ENCODE data around the gene CDH2. TPM values are rescaled to one million over a fixed set of nuclear protein-coding genes. Genes with fewer than 3 reads are reported as not detected.

CDH2 gene
- total RNA-seq, 1 donor from 2014 or later = 370 TPM

- Histone ChIP-seq H3K9me3 (replicated peaks) (peaks cover 3% of the 10 kb centered on the region), H3K27me3 (ENCODE audit: low read depth) (no peaks in the 10 kb centered on the region), H3K27ac (replicated peaks) (no peak overlapping the region), H3K4me1 (peaks cover 42% of the 10 kb centered on the region), H3K4me3 (no peak overlapping the region), H3K36me3 (no peaks in the 10 kb centered on the region)
- intact Hi-C loops (cut with micrococcal nuclease) = loop anchor here (10.0 kb wide), 1 partner anchor 58 kb away; no protein-coding TSS in a partner anchor
- no peak for TF ChIP-seq CTCF (IDR thresholded peaks at IDR 0.05; ENCODE audit: borderline replicate concordance)
- no peak for DNase-seq
Observed at GRCh38 chr18:28062443-28062842, 114.5 kb downstream of the CDH2 start.

- TF ChIP-seq CTCF (IDR thresholded peaks at IDR 0.05; ENCODE audit: borderline replicate concordance) = no peak
- H3K9me3 ChIP-seq (replicated peaks) = no peaks in the 10 kb centered on the region
- no peak overlapping the region for H3K4me3 ChIP-seq
- intact Hi-C loops (cut with micrococcal nuclease) = loop anchor here (10.0 kb wide), 1 partner anchor 55 kb away; no protein-coding TSS in a partner anchor
- no peaks in the 10 kb centered on the region for H3K27me3 ChIP-seq (ENCODE audit: low read depth)
- no peak for DNase-seq
- no peak overlapping the region for H3K27ac ChIP-seq (replicated peaks)
- H3K36me3 ChIP-seq = no peaks in the 10 kb centered on the region
- H3K4me1 ChIP-seq = peaks cover 28% of the 10 kb centered on the region
Observed at GRCh38 chr18:28059861-28060260, 117.1 kb downstream of the CDH2 start.

GRCh38 chr18:28050545-28050944 lies 126.4 kb downstream of the CDH2 start:
- TF ChIP-seq CTCF (IDR thresholded peaks at IDR 0.05; ENCODE audit: borderline replicate concordance) = no peak
- H3K4me1 ChIP-seq = peaks cover 53% of the 10 kb centered on the region
- no peak overlapping the region for H3K4me3 ChIP-seq
- H3K9me3 ChIP-seq (replicated peaks) = no peaks in the 10 kb centered on the region
- H3K36me3 ChIP-seq = no peaks in the 10 kb centered on the region
- H3K27ac ChIP-seq (replicated peaks) = no peak overlapping the region
- H3K27me3 ChIP-seq (ENCODE audit: low read depth) = no peaks in the 10 kb centered on the region
- intact Hi-C loops (cut with micrococcal nuclease) = no loop called here
- no peak for DNase-seq

GRCh38 chr18:28048612-28049011 lies 128.3 kb downstream of the CDH2 start:
- TF ChIP-seq CTCF (IDR thresholded peaks at IDR 0.05; ENCODE audit: borderline replicate concordance) = no peak
- Histone ChIP-seq H3K36me3 (no peaks in the 10 kb centered on the region), H3K27ac (replicated peaks) (no peak overlapping the region), H3K9me3 (replicated peaks) (no peaks in the 10 kb centered on the region), H3K4me3 (no peak overlapping the region), H3K4me1 (peaks cover 60% of the 10 kb centered on the region), H3K27me3 (ENCODE audit: low read depth) (no peaks in the 10 kb centered on the region)
- intact Hi-C loops (cut with micrococcal nuclease) = no loop called here
- DNase-seq = no peak

DNA sequence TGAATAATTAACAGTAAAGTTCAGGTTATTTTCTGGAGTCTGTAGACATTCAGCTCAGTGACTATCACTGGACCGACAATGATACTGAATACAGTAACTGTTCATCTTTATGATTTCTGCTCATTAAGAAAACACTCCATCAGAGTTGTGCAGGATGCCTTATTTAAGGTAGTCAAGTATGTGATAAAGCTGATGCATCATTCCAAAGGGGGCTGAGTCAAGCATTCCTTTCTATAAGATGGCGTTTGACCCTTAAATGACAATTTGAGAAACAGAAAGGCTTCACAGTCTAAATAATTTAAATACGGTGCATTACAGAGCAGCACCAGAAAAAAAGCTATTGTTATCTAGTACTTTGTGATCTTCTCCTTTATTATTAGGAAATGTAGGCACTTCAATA lies 131.1 kb downstream of the CDH2 start:
- no peak overlapping the region for H3K4me3 ChIP-seq
- TF ChIP-seq CTCF (IDR thresholded peaks at IDR 0.05; ENCODE audit: borderline replicate concordance) = no peak
- H3K36me3 ChIP-seq = no peaks in the 10 kb centered on the region
- intact Hi-C loops (cut with micrococcal nuclease) = no loop called here
- no peaks in the 10 kb centered on the region for H3K9me3 ChIP-seq (replicated peaks)
- no peaks in the 10 kb centered on the region for H3K27me3 ChIP-seq (ENCODE audit: low read depth)
- peaks cover 63% of the 10 kb centered on the region for H3K4me1 ChIP-seq
- DNase-seq = no peak
- peak overlapping the region; percentile 2 for H3K27ac ChIP-seq (replicated peaks)
